Spinal cord (tissue), 10 donors: ENCODE results near the gene POT1. TPM values are rescaled to one million over a fixed set of nuclear protein-coding genes. Genes with fewer than 3 reads are reported as not detected.

Source experiments
- DNase-seq, 6 donors: peaks; one replicate each; pipeline versions ENCODE4 v3.0.0 to v3.0.0-alpha.2; 2013 to 2015; ENCODE audit warnings: low spot score in 6 of 6, low read depth in 4 of 6
- H3K27ac ChIP-seq: one replicate; pipeline ENCODE4 v1.5.1; 2013; ENCODE audit warnings: low read depth, low read length, control low read depth
- H3K27me3 ChIP-seq: one replicate; pipeline ENCODE4 v1.6.1; 2013; ENCODE audit warnings: low read length; ENCODE audit not compliant: control insufficient read depth, insufficient read depth
- H3K36me3 ChIP-seq: one replicate; pipeline ENCODE4 v1.6.1; 2013; ENCODE audit warnings: low read length; ENCODE audit not compliant: control insufficient read depth, insufficient read depth
- H3K4me1 ChIP-seq: one replicate; pipeline ENCODE4 v1.6.1; 2013; ENCODE audit warnings: low read length; ENCODE audit not compliant: control insufficient read depth, insufficient read depth
- H3K4me3 ChIP-seq: one replicate; pipeline ENCODE4 v1.5.1; 2013; ENCODE audit warnings: low read depth, low read length, control low read depth
- H3K9me3 ChIP-seq: one replicate; pipeline ENCODE4 v1.6.1; 2013; ENCODE audit warnings: low read length; ENCODE audit not compliant: control insufficient read depth, insufficient read depth
- WGBS: methylation state at CpG from one replicate; pipeline ENCODE4 v1.1.5; 2013; ENCODE audit warnings: missing lambda C conversion rate; ENCODE audit not compliant: insufficient coverage; 5-methylcytosine and 5-hydroxymethylcytosine counted together
- polyA plus RNA-seq, 2 donors: library from polyadenylated mRNA; unstranded; fragments of 120-200 nt; gene quantifications; one replicate each; pipeline ENCODE4 v1.2.1, GENCODE V29; 2013; ENCODE audit not compliant: insufficient read length in 2 of 2
- total RNA-seq, 2 donors: library from RNA; depleted of rRNA in 1 of 2; stranded (reverse); fragments of 120-200 nt in 1 of 2; fragments of >200 nt in 1 of 2; gene quantifications; one replicate each; pipeline versions ENCODE4 v1.2.3 to v1.2.4, GENCODE V29; 2013 to 2014
- donor health status: healthy.

The POT1 gene
- total and polyA plus RNA-seq, 4 donors: 22.7 to 103 (median 39.5) TPM

GRCh38 chr7:124887247-124887646 lies 42.4 kb downstream of the POT1 start:
- Histone ChIP-seq H3K4me1 (no peaks in the 10 kb centered on the region), H3K36me3 (no peaks in the 10 kb centered on the region)

GRCh38 chr7:124881981-124882380 lies 47.6 kb downstream of the POT1 start:
- no peak for DNase-seq
- H3K27ac ChIP-seq: no peak overlapping the region
- H3K4me1 ChIP-seq: no peaks in the 10 kb centered on the region
- H3K9me3 ChIP-seq: no peaks in the 10 kb centered on the region
- H3K4me3 ChIP-seq: no peak overlapping the region
- H3K27me3 ChIP-seq: no peaks in the 10 kb centered on the region
- H3K36me3 ChIP-seq: no peaks in the 10 kb centered on the region
- no CpG with 5 or more reads among the region's 1 CpG for WGBS

More at GRCh38 chr7:124887247-124887646, 42.4 kb downstream of the POT1 start:
- Histone ChIP-seq H3K9me3 (no peaks in the 10 kb centered on the region), H3K27me3 (no peaks in the 10 kb centered on the region), H3K4me3 (no peak overlapping the region), H3K27ac (no peak overlapping the region)
- no peak for DNase-seq
- WGBS: no CpG with 5 or more reads among the region's 3 CpGs

GRCh38 chr7:124879771-124880170 lies 49.9 kb downstream of the POT1 start:
- Histone ChIP-seq H3K4me1 (no peaks in the 10 kb centered on the region), H3K27ac (no peak overlapping the region), H3K27me3 (no peaks in the 10 kb centered on the region), H3K4me3 (no peak overlapping the region), H3K9me3 (no peaks in the 10 kb centered on the region), H3K36me3 (no peaks in the 10 kb centered on the region)
- WGBS: no CpG with 5 or more reads among the region's 1 CpG
- peak in 2 of 6 donors; percentile 1 to 49 for DNase-seq

GRCh38 chr7:124879103-124879502 lies 50.5 kb downstream of the POT1 start:
- no peak overlapping the region for H3K4me3 ChIP-seq
- H3K9me3 ChIP-seq: no peaks in the 10 kb centered on the region
- no peak overlapping the region for H3K27ac ChIP-seq
- no peaks in the 10 kb centered on the region for H3K36me3 ChIP-seq
- no CpG with 5 or more reads among the region's 2 CpGs for WGBS
- DNase-seq: no peak
- no peaks in the 10 kb centered on the region for H3K27me3 ChIP-seq
- H3K4me1 ChIP-seq: no peaks in the 10 kb centered on the region

- no peak for DNase-seq
- Histone ChIP-seq H3K4me1 (no peaks in the 10 kb centered on the region), H3K27me3 (no peaks in the 10 kb centered on the region), H3K9me3 (no peaks in the 10 kb centered on the region), H3K27ac (no peak overlapping the region), H3K4me3 (no peak overlapping the region), H3K36me3 (no peaks in the 10 kb centered on the region)
- WGBS: 98% methylated on average over 3 of the region's 3 CpGs
These were observed 54.9 kb downstream of the POT1 start for GRCh38 chr7:124874644-124875163.

GRCh38 chr7:124857672-124858235 lies 71.9 kb downstream of the POT1 start:
- WGBS: 92% methylated on average over 4 of the region's 5 CpGs
- H3K4me1 ChIP-seq: no peaks in the 10 kb centered on the region
- no peak overlapping the region for H3K4me3 ChIP-seq
- H3K27ac ChIP-seq: no peak overlapping the region
- H3K36me3 ChIP-seq: peaks cover 5% of the 10 kb centered on the region
- H3K27me3 ChIP-seq: no peaks in the 10 kb centered on the region
- H3K9me3 ChIP-seq: no peaks in the 10 kb centered on the region
- DNase-seq: no peak

- WGBS: no CpG with 5 or more reads among the region's 3 CpGs
- no peak overlapping the region for H3K27ac ChIP-seq
- H3K27me3 ChIP-seq: no peaks in the 10 kb centered on the region
- no peaks in the 10 kb centered on the region for H3K9me3 ChIP-seq
- no peak overlapping the region for H3K4me3 ChIP-seq
- H3K4me1 ChIP-seq: no peaks in the 10 kb centered on the region
- peaks cover 5% of the 10 kb centered on the region for H3K36me3 ChIP-seq
- peak in 5 of 6 donors; percentile 21 to 86 (median 37) for DNase-seq
These were observed 73.2 kb downstream of the POT1 start for GRCh38 chr7:124856299-124856888.

- H3K27me3 ChIP-seq: no peaks in the 10 kb centered on the region
- no peak for DNase-seq
- H3K4me3 ChIP-seq: no peak overlapping the region
- H3K9me3 ChIP-seq: no peaks in the 10 kb centered on the region
- H3K4me1 ChIP-seq: no peaks in the 10 kb centered on the region
- no peak overlapping the region for H3K27ac ChIP-seq
- peaks cover 5% of the 10 kb centered on the region for H3K36me3 ChIP-seq
These were observed 86.3 kb downstream of the POT1 start for GRCh38 chr7:124843336-124843735.

- no peaks in the 10 kb centered on the region for H3K4me1 ChIP-seq
- DNase-seq: peak in 4 of 6 donors; percentile 32 to 82 (median 38)
- H3K27me3 ChIP-seq: no peaks in the 10 kb centered on the region
- H3K36me3 ChIP-seq: no peaks in the 10 kb centered on the region
- H3K27ac ChIP-seq: no peak overlapping the region
- H3K9me3 ChIP-seq: no peaks in the 10 kb centered on the region
- no peak overlapping the region for H3K4me3 ChIP-seq
- WGBS: no CpG with 5 or more reads among the region's 1 CpG
These were observed 89.2 kb downstream of the POT1 start for GRCh38 chr7:124840435-124840834.

GRCh38 chr7:124839687-124840086 lies 89.9 kb downstream of the POT1 start:
- Histone ChIP-seq H3K4me1 (no peaks in the 10 kb centered on the region), H3K4me3 (no peak overlapping the region), H3K36me3 (no peaks in the 10 kb centered on the region), H3K9me3 (no peaks in the 10 kb centered on the region), H3K27me3 (no peaks in the 10 kb centered on the region), H3K27ac (no peak overlapping the region)
- DNase-seq: no peak
- WGBS: no CpG with 5 or more reads among the region's 1 CpG
